DND-41 (cell line): ENCODE data around the gene AFG3L2.

ENCODE experiments used
- ATAC-seq: fragments of 200-7000 bp; cut with Tn5 transposase; 3 replicates; pipeline ENCODE4 v1.9.1; 2021; ENCODE audit warnings: low read depth; ENCODE audit not compliant: insufficient read depth
- DNase-seq: peaks from one replicate; pipeline ENCODE4 v3.0.0-alpha.2; 2020
- H2AFZ ChIP-seq: 2 replicates; pipeline ENCODE4 v1.6.0; 2012; ENCODE audit warnings: low read depth, low read length
- H3K27ac ChIP-seq: 2 replicates; pipeline ENCODE4 v1.5.1; 2012; ENCODE audit warnings: low read length, inconsistent platforms
- H3K27me3 ChIP-seq: fragments of 200-600 bp; sonication (generic); 2 replicates; pipeline ENCODE4 v1.6.0; 2012; ENCODE audit warnings: low read length, mild to moderate bottlenecking, inconsistent platforms; ENCODE audit not compliant: insufficient read depth, poor library complexity
- H3K36me3 ChIP-seq: 2 replicates; pipeline ENCODE4 v1.5.1; 2012; ENCODE audit warnings: low read length, inconsistent platforms; ENCODE audit not compliant: insufficient read depth
- H3K4me1 ChIP-seq: 2 replicates; pipeline ENCODE4 v1.5.1; 2012; ENCODE audit warnings: mild to moderate bottlenecking, low read length; ENCODE audit not compliant: insufficient read depth
- H3K4me2 ChIP-seq: 2 replicates; pipeline ENCODE4 v1.6.0; 2012; ENCODE audit warnings: mild to moderate bottlenecking, moderate library complexity, low read length, inconsistent platforms; ENCODE audit not compliant: insufficient read depth
- H3K4me3 ChIP-seq, 2 experiments: fragments of 200-600 bp in 1 of 2; shearing (Covaris generic) in 1 of 2; 2 replicates each; pipeline ENCODE4 v1.5.1; 2012 to 2016; ENCODE audit warnings: inconsistent platforms in 2 of 2, low read length in 2 of 2, mild to moderate bottlenecking in 2 of 2, low read depth in 1 of 2, moderate library complexity in 1 of 2
- H3K79me2 ChIP-seq: 2 replicates; pipeline ENCODE4 v1.6.0; 2012; ENCODE audit warnings: low read length, inconsistent platforms; ENCODE audit not compliant: insufficient read depth
- H3K9ac ChIP-seq: 2 replicates; pipeline ENCODE4 v1.6.0; 2012; ENCODE audit warnings: low read depth, mild to moderate bottlenecking, inconsistent platforms, low read length, moderate library complexity
- H3K9me3 ChIP-seq: 2 replicates; pipeline ENCODE4 v1.5.1; 2012; ENCODE audit warnings: low read length, moderate library complexity, mild to moderate bottlenecking, inconsistent platforms; ENCODE audit not compliant: insufficient read depth, severe bottlenecking
- H4K20me1 ChIP-seq: 2 replicates; pipeline ENCODE4 v1.6.0; 2012; ENCODE audit warnings: low read length; ENCODE audit not compliant: insufficient read depth
- EZH2 ChIP-seq: IDR thresholded peaks from 3 replicates; pipeline ENCODE4 v1.6.1; 2012; ENCODE audit warnings: borderline replicate concordance, low read depth, mild to moderate bottlenecking, moderate library complexity, low read length, inconsistent platforms; ENCODE audit not compliant: severe bottlenecking
- TF ChIP-seq, protein P1 (sequence below): IDR thresholded peaks from 2 replicates; pipeline ENCODE4 v1.5.1; 2012; ENCODE audit warnings: borderline replicate concordance, low read length, moderate library complexity, mild to moderate bottlenecking; ENCODE audit not compliant: poor library complexity, severe bottlenecking; ENCODE audit errors: extremely low read depth

AFG3L2 gene

DNA sequence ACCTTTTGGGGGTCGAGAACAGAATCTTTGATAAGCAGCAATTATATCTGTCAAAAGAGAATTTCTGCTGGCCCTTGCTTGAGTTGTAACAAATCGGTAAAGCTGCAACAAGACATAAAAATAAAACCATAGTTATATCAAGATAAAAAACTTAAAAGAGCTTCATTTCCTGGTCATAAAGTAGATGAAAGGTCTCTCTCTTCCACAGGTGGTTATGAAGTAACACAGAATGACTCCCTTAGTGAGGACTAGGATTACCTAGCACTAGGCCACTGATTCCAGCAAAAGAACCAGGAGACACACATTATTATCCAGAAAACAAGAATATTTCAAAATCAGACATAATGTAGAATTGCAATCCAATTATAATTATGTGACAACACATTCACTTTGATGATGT lies 5.4 kb downstream of the AFG3L2 start:
- Histone ChIP-seq H3K27ac (no peak overlapping the region), H3K9me3 (no peaks in the 10 kb centered on the region), H3K4me1 (peaks cover 47% of the 10 kb centered on the region), H4K20me1 (peaks cover 63% of the 10 kb centered on the region), H3K9ac (no peak overlapping the region), H3K79me2 (peaks cover 88% of the 10 kb centered on the region), H3K36me3 (peaks cover 52% of the 10 kb centered on the region), H2AFZ (no peak overlapping the region), H3K4me3 (no peak overlapping the region), H3K4me2 (no peak overlapping the region), H3K27me3 (no peaks in the 10 kb centered on the region)
- ATAC-seq (no peak), DNase-seq (no peak)
- TF ChIP-seq, protein P1, sequence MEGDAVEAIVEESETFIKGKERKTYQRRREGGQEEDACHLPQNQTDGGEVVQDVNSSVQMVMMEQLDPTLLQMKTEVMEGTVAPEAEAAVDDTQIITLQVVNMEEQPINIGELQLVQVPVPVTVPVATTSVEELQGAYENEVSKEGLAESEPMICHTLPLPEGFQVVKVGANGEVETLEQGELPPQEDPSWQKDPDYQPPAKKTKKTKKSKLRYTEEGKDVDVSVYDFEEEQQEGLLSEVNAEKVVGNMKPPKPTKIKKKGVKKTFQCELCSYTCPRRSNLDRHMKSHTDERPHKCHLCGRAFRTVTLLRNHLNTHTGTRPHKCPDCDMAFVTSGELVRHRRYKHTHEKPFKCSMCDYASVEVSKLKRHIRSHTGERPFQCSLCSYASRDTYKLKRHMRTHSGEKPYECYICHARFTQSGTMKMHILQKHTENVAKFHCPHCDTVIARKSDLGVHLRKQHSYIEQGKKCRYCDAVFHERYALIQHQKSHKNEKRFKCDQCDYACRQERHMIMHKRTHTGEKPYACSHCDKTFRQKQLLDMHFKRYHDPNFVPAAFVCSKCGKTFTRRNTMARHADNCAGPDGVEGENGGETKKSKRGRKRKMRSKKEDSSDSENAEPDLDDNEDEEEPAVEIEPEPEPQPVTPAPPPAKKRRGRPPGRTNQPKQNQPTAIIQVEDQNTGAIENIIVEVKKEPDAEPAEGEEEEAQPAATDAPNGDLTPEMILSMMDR = no peak
- TF ChIP-seq EZH2 = no peak

DNA sequence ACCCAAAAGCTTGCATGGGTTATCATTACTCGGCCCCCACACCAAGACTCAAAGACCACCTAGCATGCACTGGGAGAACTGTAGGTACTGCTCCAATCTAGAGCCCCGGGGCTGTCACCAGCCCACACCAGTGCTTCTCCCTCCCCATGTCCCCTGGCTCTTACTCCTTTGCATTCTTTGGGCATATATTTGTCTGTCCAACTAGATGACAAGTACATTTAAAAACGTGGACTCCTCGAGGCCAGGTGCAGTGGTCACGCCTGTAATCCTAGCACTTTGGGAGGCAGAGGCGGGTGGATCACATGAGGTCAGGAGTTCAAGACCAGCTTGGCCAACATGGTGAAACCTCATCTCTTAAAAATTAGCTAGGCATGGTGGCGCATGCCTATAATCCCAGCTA lies 7.8 kb downstream of the AFG3L2 start:
- no peak for ATAC-seq
- peaks cover 72% of the 10 kb centered on the region for H3K79me2 ChIP-seq

DNA sequence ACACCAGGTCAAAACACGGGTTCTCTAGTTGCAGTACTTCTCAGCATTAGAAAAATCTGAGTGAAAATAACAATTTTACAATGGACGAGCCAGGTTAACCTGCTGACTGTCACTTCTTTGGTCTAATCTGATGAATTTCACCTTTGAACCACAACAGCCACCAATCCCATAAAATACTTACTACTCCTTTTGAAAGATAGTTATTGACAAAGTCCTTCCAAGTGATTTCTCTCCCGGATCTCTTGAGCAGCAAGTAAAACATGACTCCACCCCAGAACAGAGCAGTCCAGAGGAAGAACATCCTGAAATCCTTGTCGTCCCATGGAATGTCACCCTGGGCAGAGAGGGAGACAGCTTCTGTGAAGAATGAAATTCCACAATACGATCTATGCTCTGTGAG lies 10.2 kb downstream of the AFG3L2 start:
- H4K20me1 ChIP-seq = peaks cover 41% of the 10 kb centered on the region; the same call in 1 of the 2 replicates
- DNase-seq = no peak
- H3K36me3 ChIP-seq = peaks cover 83% of the 10 kb centered on the region

More for the DNA sequence above, 7.8 kb downstream of the AFG3L2 start:
- H4K20me1 ChIP-seq = peaks cover 52% of the 10 kb centered on the region
- no peak overlapping the region for H2AFZ ChIP-seq
- H3K27ac ChIP-seq = no peak overlapping the region
- H3K4me1 ChIP-seq = peaks cover 25% of the 10 kb centered on the region
- no peak overlapping the region for H3K4me3 ChIP-seq
- H3K9me3 ChIP-seq = no peaks in the 10 kb centered on the region
- H3K27me3 ChIP-seq = no peaks in the 10 kb centered on the region
- H3K36me3 ChIP-seq = peaks cover 67% of the 10 kb centered on the region
- H3K9ac ChIP-seq = no peak overlapping the region
- DNase-seq = no peak
- no peak overlapping the region for H3K4me2 ChIP-seq
- no peak for TF ChIP-seq EZH2
- TF ChIP-seq, protein P1 = no peak

More for the DNA sequence above, 10.2 kb downstream of the AFG3L2 start:
- TF ChIP-seq EZH2 = no peak
- TF ChIP-seq, protein P1 = no peak
- Histone ChIP-seq H3K27me3 (no peaks in the 10 kb centered on the region), H3K27ac (no peak overlapping the region), H2AFZ (no peak overlapping the region), H3K4me2 (no peak overlapping the region), H3K9me3 (no peaks in the 10 kb centered on the region), H3K9ac (no peak overlapping the region), H3K79me2 (peaks cover 53% of the 10 kb centered on the region), H3K4me3 (no peak overlapping the region), H3K4me1 (peaks cover 3% of the 10 kb centered on the region; the same call in 1 of the 2 replicates)
- no peak for ATAC-seq
